Heart left ventricle (tissue), 13 donors: ENCODE data around the gene GSK3B.

Experiments
- CTCF ChIP-seq, 12 donors: fragments of 200-600 bp; sonication (generic) in 4 of 12; IDR thresholded peaks; one replicate each; pipeline versions ENCODE4 v1.5.0 to v1.8.0; 2018 to 2022; ENCODE audit warnings: antibody characterized with exemption in 12 of 12, mild to moderate bottlenecking in 5 of 12
- POLR2A ChIP-seq, 2 donors: fragments of 450-650 bp; IDR thresholded peaks; one replicate each; pipeline ENCODE4 v1.6.1; 2017; ENCODE audit warnings: antibody characterized with exemption in 2 of 2, mild to moderate bottlenecking in 2 of 2, moderate library complexity in 2 of 2
- donor health status: ischemic (EF 13 %, LVEDD 7.1; RV severe dilation, severe dysfunction).
- donor health status: DM: no; HTN: yes; CAD: no.
- donor health status: DM: no; HTN: no; CAD: no.
- donor health status: ischemic (EF 25% LVEDD 6.9; RV normal size, moderate dysfunction).
- donor health status: ischemic (EF 25% LVEDD 5.7; RV mildly dilated, moderate dysfunction).
- donor health status: ischemic (EF 35%, LVEDD 5.7; RV mildly dilated, moderate dysfunction).
- donor health status: nonischemic (EF 11% LVEDD 7.7; RV severe dilation, severe dysfunction).
- donor health status: DM: yes; HTN: yes; CAD: no.
- donor health status: PGD.
- donor health status: ischemic (EF 29% LVEDD 5.4; RV normal size, mild dysfunction).
- donor health status: nonischemic (EF 23%, LVEDD 6.1; RV moderate dilation, normal function).

- no peak for TF ChIP-seq POLR2A (IDR thresholded peaks at IDR 0.05)
- no peak for TF ChIP-seq CTCF (IDR thresholded peaks at IDR 0.05)
Observed at GRCh38 chr3:119934249-119934648, 160.0 kb downstream of the GSK3B start.
